ENCODE results near the gene SLC9A9. TPM values are rescaled to one million over a fixed set of nuclear protein-coding genes. Genes with fewer than 3 reads are reported as not detected.

The SLC9A9 gene
- total and polyA plus RNA-seq, 7 donors: 1.3 to 5.4 (median 2.9) TPM

DNA sequence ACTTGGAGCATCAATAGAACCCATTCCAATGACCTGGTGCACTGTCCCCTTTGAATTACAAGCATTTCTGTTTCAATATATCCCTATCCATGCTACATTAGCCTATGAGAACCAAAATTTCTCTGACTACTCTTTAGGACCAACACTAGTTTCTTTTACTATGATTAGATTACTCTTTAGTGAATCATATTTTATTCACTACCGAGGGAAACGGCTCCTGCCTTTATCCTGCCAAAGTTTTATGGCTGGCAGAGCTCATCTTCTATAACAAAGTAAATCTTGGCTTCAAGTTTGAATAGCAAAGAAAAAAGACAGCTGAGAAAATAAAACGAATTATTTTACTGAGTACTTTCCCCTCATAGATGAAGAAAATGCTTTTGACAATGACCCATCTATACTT, 120.9 kb downstream of the SLC9A9 start:
- intact Hi-C loops (cut with DNase I): no loop called here
- Histone ChIP-seq H3K9me3 (no peaks in the 10 kb centered on the region), H3K36me3 (ENCODE audit: insufficient read depth in 1 of 2, low read depth in 1 of 2) (no peaks in the 10 kb centered on the region), H3K27ac (no peak overlapping the region), H3K4me1 (no peaks in the 10 kb centered on the region), H3K27me3 (ENCODE audit: insufficient read depth in 3 of 3, low read length in 2 of 3) (no peaks in the 10 kb centered on the region), H3K4me3 (no peak overlapping the region)
- TF ChIP-seq, protein P1, sequence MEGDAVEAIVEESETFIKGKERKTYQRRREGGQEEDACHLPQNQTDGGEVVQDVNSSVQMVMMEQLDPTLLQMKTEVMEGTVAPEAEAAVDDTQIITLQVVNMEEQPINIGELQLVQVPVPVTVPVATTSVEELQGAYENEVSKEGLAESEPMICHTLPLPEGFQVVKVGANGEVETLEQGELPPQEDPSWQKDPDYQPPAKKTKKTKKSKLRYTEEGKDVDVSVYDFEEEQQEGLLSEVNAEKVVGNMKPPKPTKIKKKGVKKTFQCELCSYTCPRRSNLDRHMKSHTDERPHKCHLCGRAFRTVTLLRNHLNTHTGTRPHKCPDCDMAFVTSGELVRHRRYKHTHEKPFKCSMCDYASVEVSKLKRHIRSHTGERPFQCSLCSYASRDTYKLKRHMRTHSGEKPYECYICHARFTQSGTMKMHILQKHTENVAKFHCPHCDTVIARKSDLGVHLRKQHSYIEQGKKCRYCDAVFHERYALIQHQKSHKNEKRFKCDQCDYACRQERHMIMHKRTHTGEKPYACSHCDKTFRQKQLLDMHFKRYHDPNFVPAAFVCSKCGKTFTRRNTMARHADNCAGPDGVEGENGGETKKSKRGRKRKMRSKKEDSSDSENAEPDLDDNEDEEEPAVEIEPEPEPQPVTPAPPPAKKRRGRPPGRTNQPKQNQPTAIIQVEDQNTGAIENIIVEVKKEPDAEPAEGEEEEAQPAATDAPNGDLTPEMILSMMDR (IDR thresholded peaks at IDR 0.05): no peak
- WGBS, 3 donors: 14 to 19% (median 15%) methylated on average over 3 of the region's 3 CpGs
- ATAC-seq (no peak), DNase-seq (no peak)

DNA sequence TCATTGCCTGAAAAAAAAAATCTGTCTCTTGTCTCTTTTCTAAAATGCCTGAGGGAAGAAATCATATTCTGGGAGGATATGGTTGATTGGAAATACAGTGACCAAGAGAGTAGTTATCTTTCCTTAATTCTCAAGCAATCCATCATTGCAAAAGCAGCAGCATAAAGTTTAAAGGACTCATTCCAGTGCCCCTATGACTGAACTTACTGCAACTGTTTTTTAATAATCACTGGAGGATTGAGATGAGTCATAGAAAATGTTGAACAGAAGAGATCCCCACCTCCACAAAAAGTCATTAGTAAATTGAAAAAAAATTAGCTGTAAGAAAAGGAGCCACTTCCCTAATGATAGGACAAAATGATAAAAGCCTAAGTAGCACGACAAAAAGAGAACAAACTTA, 121.5 kb downstream of the SLC9A9 start:
- no peaks in the 10 kb centered on the region for H3K36me3 ChIP-seq (ENCODE audit: insufficient read depth in 1 of 2, low read depth in 1 of 2)
- no peak for ATAC-seq
- intact Hi-C loops (cut with DNase I): no loop called here
- H3K4me1 ChIP-seq: no peaks in the 10 kb centered on the region
- H3K27ac ChIP-seq: no peak overlapping the region
- H3K27me3 ChIP-seq (ENCODE audit: insufficient read depth in 3 of 3, low read length in 2 of 3): no peaks in the 10 kb centered on the region
- 70 to 71% (median 70%) methylated on average over 1 of the region's 1 CpG for WGBS, 3 donors
- TF ChIP-seq, protein P1 (IDR thresholded peaks at IDR 0.05): no peak
- no peak for DNase-seq
- H3K9me3 ChIP-seq: no peaks in the 10 kb centered on the region
- no peak overlapping the region for H3K4me3 ChIP-seq

DNA sequence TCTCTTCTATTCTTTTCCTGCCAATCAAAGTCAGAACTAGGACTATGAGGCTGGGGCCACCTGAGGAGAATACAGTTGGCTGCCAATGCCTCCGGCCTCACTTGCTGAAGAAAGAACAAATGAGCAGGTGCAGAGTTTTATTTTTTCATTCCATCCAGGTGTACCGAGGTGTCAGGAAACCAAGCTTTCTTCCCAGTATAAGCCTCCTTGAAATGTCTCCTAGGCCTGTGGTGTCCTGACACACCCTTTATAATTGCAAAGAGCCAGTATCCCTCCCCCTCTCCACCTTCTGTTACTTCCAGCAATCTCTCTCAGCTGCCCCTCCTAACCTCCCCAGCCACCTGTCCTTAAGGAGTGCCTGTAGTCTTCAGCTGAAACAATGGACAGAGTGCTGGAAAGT, 127.9 kb downstream of the SLC9A9 start:
- TF ChIP-seq, protein P1 (IDR thresholded peaks at IDR 0.05): no peak
- Histone ChIP-seq H3K27ac (no peak overlapping the region), H3K36me3 (ENCODE audit: insufficient read depth in 1 of 2, low read depth in 1 of 2) (no peaks in the 10 kb centered on the region), H3K4me1 (no peaks in the 10 kb centered on the region), H3K9me3 (no peaks in the 10 kb centered on the region), H3K27me3 (ENCODE audit: insufficient read depth in 3 of 3, low read length in 2 of 3) (no peaks in the 10 kb centered on the region), H3K4me3 (no peak overlapping the region)
- ATAC-seq: no peak
- DNase-seq: no peak
- WGBS, 3 donors: 76 to 91% (median 77%) methylated on average over 2 of the region's 2 CpGs
- intact Hi-C loops (cut with DNase I): no loop called here

DNA sequence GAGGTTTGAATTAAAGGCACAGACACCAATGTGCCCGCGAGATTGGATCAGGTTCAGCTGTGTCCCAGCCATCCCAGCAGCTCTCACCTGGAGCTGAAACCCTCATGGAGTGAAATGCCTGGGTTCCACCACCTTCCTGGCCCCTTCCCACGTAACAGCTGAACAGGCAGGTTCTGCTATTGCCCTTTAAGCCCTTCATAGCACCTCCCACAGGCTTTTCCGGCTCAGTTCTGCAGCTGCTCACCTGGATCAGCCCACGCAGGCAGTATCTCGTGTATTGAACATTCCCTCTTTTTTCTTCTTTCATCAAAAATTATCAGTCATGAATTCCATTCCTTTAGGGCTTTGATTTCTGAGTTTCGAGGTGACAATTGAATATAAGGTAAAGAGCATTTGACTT, 129.8 kb downstream of the SLC9A9 start:
- no peaks in the 10 kb centered on the region for H3K27me3 ChIP-seq (ENCODE audit: insufficient read depth in 3 of 3, low read length in 2 of 3)
- intact Hi-C loops (cut with DNase I): no loop called here
- H3K36me3 ChIP-seq (ENCODE audit: insufficient read depth in 1 of 2, low read depth in 1 of 2): no peaks in the 10 kb centered on the region
- ATAC-seq (no peak), DNase-seq (no peak)
- WGBS, 3 donors: 77 to 88% (median 86%) methylated on average over 7 of the region's 7 CpGs
- H3K9me3 ChIP-seq: no peaks in the 10 kb centered on the region
- H3K27ac ChIP-seq: no peak overlapping the region
- no peaks in the 10 kb centered on the region for H3K4me1 ChIP-seq
- TF ChIP-seq, protein P1 (IDR thresholded peaks at IDR 0.05): no peak
- no peak overlapping the region for H3K4me3 ChIP-seq

DNA sequence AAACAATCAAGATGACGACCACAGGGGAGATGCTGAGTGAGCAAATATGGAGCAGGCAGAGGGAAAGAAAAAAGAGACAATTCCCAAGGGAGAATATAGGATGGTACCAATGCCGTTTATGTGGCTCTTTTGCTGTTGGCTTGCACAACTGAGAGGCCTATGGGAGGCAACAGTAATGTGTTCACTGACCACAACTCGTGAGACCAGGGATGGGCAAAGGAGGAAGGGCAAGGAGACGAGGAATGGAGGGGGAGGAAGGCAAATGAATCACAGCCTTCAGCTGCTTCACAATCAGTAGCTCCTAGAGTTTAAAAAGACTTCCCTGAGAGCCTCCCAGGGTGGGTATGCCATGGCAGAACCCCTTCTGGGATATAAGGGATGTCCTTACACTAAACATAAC, 131.5 kb downstream of the SLC9A9 start:
- TF ChIP-seq, protein P1 (IDR thresholded peaks at IDR 0.05): no peak
- Histone ChIP-seq H3K9me3 (no peaks in the 10 kb centered on the region), H3K27ac (no peak overlapping the region), H3K4me3 (no peak overlapping the region), H3K36me3 (ENCODE audit: insufficient read depth in 1 of 2, low read depth in 1 of 2) (no peaks in the 10 kb centered on the region), H3K27me3 (ENCODE audit: insufficient read depth in 3 of 3, low read length in 2 of 3) (no peaks in the 10 kb centered on the region), H3K4me1 (no peaks in the 10 kb centered on the region)
- intact Hi-C loops (cut with DNase I): no loop called here
- 77 to 79% (median 77%) methylated on average over 4 of the region's 4 CpGs for WGBS, 3 donors
- DNase-seq (no peak), ATAC-seq (no peak)

Data from psoas muscle (tissue), 8 donors.